Measurements from ENCODE around the gene NABP2.

GRCh38 chr12:56188778-56189098 is 35.4 kb upstream of the NABP2 start:
- TF ChIP-seq CTCF (IDR thresholded peaks at IDR 0.05) (no peak), KDM1A (IDR thresholded peaks at IDR 0.05; ENCODE audit: low read depth) (no peak), USF2 (IDR thresholded peaks at IDR 0.05) (no peak), POLR2A (IDR thresholded peaks at IDR 0.05; ENCODE audit: low read length) (no peak), RCOR1 (IDR thresholded peaks at IDR 0.05; ENCODE audit: low read depth, low read length) (no peak), EHF (CRISPR knock-in tag; IDR thresholded peaks at IDR 0.05) (no peak), JUN (IDR thresholded peaks at IDR 0.05) (no peak), POLR2AphosphoS2 (conservative IDR thresholded peaks at IDR 0.05; ENCODE audit: low read length) (no peak)
- TF ChIP-seq, protein P1, sequence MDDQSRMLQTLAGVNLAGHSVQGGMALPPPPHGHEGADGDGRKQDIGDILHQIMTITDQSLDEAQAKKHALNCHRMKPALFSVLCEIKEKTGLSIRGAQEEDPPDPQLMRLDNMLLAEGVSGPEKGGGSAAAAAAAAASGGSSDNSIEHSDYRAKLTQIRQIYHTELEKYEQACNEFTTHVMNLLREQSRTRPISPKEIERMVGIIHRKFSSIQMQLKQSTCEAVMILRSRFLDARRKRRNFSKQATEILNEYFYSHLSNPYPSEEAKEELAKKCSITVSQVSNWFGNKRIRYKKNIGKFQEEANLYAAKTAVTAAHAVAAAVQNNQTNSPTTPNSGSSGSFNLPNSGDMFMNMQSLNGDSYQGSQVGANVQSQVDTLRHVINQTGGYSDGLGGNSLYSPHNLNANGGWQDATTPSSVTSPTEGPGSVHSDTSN (IDR thresholded peaks at IDR 0.05), result no peak
- TF ChIP-seq, protein P2, sequence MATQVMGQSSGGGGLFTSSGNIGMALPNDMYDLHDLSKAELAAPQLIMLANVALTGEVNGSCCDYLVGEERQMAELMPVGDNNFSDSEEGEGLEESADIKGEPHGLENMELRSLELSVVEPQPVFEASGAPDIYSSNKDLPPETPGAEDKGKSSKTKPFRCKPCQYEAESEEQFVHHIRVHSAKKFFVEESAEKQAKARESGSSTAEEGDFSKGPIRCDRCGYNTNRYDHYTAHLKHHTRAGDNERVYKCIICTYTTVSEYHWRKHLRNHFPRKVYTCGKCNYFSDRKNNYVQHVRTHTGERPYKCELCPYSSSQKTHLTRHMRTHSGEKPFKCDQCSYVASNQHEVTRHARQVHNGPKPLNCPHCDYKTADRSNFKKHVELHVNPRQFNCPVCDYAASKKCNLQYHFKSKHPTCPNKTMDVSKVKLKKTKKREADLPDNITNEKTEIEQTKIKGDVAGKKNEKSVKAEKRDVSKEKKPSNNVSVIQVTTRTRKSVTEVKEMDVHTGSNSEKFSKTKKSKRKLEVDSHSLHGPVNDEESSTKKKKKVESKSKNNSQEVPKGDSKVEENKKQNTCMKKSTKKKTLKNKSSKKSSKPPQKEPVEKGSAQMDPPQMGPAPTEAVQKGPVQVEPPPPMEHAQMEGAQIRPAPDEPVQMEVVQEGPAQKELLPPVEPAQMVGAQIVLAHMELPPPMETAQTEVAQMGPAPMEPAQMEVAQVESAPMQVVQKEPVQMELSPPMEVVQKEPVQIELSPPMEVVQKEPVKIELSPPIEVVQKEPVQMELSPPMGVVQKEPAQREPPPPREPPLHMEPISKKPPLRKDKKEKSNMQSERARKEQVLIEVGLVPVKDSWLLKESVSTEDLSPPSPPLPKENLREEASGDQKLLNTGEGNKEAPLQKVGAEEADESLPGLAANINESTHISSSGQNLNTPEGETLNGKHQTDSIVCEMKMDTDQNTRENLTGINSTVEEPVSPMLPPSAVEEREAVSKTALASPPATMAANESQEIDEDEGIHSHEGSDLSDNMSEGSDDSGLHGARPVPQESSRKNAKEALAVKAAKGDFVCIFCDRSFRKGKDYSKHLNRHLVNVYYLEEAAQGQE (IDR thresholded peaks at IDR 0.05), result no peak
